HUES48 (cell line): ENCODE results near the gene FAF2.
"Not testable (repeated sequence)": the region's sequence is repeated elsewhere in the genome, so short reads cannot be mapped to it uniquely, and the experiment has no call there.

Experiments used
- H3K27ac ChIP-seq: one replicate; pipeline ENCODE4 v1.7.0; 2013; ENCODE audit warnings: low read depth, low read length, inconsistent platforms
- H3K27me3 ChIP-seq: 2 replicates; pipeline ENCODE4 v1.6.1; 2013; ENCODE audit warnings: mild to moderate bottlenecking, low read length; ENCODE audit not compliant: control insufficient read depth, insufficient read depth
- H3K36me3 ChIP-seq: 2 replicates; pipeline ENCODE4 v1.6.1; 2013; ENCODE audit warnings: low read length; ENCODE audit not compliant: control insufficient read depth, insufficient read depth
- H3K4me1 ChIP-seq: 2 replicates; pipeline ENCODE4 v1.6.1; 2013; ENCODE audit warnings: mild to moderate bottlenecking, low read length; ENCODE audit not compliant: control insufficient read depth, insufficient read depth
- H3K4me3 ChIP-seq: 2 replicates; pipeline ENCODE4 v1.5.1; 2013; ENCODE audit warnings: mild to moderate bottlenecking, low read depth, low read length
- H3K9ac ChIP-seq: 2 replicates; pipeline ENCODE4 v1.6.1; 2013; ENCODE audit warnings: mild to moderate bottlenecking, low read depth, low read length, moderate library complexity
- H3K9me3 ChIP-seq: 2 replicates; pipeline ENCODE4 v1.6.1; 2013; ENCODE audit warnings: low read length; ENCODE audit not compliant: control insufficient read depth, insufficient read depth

The FAF2 gene

GRCh38 chr5:176463113-176463764 lies 15.1 kb downstream of the FAF2 start:
- Histone ChIP-seq H3K36me3 (peaks cover 11% of the 10 kb centered on the region), H3K9ac (no peak overlapping the region), H3K9me3 (no peaks in the 10 kb centered on the region), H3K4me1 (no peaks in the 10 kb centered on the region), H3K27ac (no peak overlapping the region), H3K4me3 (no peak overlapping the region), H3K27me3 (no peaks in the 10 kb centered on the region)

- H3K27me3 ChIP-seq, result no peaks in the 10 kb centered on the region
- H3K36me3 ChIP-seq, result peaks cover 22% of the 10 kb centered on the region
- H3K4me1 ChIP-seq, result no peaks in the 10 kb centered on the region
- H3K9me3 ChIP-seq, result no peaks in the 10 kb centered on the region
- H3K4me3 ChIP-seq, result no peak overlapping the region
- H3K27ac ChIP-seq, result no peak overlapping the region
- H3K9ac ChIP-seq, result no peak overlapping the region
These were observed 18.2 kb downstream of the FAF2 start for GRCh38 chr5:176466245-176466871.

DNA sequence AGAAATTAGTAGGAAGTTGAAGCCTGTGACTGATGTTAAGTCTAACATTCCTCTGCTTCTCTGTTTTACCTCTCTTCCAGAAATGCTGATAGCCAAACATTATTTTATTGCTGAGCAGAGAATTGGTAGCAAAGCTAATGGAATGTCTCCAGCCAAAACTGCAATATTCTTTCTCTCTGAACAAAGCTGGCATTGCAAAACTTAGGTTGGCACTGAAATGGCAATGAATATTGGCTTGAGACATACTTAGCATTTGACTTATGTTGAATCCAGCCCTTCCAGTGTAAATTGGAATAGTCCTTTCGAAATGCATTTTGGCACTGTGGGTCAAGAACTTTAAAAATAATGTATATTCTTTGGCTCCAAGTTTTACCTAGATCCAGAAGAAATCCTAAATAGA lies 21.1 kb downstream of the FAF2 start:
- Histone ChIP-seq H3K27ac (no peak overlapping the region), H3K27me3 (no peaks in the 10 kb centered on the region), H3K9me3 (no peaks in the 10 kb centered on the region), H3K4me1 (no peaks in the 10 kb centered on the region), H3K4me3 (no peak overlapping the region), H3K36me3 (peaks cover 29% of the 10 kb centered on the region), H3K9ac (no peak overlapping the region)

DNA sequence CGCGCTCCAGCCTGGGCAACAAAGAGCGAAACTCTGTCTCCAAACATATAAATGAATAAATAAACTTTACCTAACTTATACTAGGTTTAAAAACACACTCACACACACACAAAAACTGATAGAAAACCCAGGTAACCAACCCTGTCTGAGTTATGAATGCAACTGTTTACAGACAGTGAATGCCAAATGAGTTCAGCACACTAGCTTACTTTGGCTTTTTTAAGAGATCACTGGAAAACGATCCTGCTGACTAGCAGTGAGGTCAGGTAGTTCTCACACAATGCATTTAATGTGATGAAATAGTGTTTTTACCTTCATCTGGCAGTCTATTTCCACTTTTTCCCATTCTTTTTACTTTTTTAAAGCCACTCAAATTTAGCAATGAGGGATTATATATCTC lies 22.4 kb downstream of the FAF2 start:
- Histone ChIP-seq H3K4me3 (no peak overlapping the region), H3K36me3 (peaks cover 29% of the 10 kb centered on the region), H3K9me3 (no peaks in the 10 kb centered on the region), H3K27me3 (no peaks in the 10 kb centered on the region), H3K4me1 (no peaks in the 10 kb centered on the region), H3K27ac (no peak overlapping the region), H3K9ac (no peak overlapping the region)

DNA sequence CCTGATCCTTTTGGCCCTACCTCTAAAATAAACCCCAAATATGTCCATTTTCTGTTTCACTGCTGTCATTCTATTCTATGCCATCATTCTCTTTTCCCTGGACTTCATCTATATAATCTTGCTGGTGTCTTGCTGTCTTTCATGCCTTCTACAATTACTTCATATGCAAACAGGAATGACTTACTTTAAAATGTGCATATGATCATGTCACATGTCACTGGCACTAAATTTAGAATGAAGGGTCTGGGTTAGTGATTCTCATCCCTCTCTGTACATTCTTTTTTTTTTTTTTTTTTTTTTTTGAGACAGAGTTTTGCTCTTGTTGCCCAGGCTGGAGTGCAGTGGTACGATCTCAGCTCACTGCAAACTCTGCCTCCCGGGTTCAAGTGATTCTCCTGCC lies 22.9 kb downstream of the FAF2 start:
- H3K9me3 ChIP-seq, result no peaks in the 10 kb centered on the region
- no peak overlapping the region for H3K4me3 ChIP-seq
- H3K36me3 ChIP-seq, result peaks cover 29% of the 10 kb centered on the region
- H3K27me3 ChIP-seq, result no peaks in the 10 kb centered on the region
- no peaks in the 10 kb centered on the region for H3K4me1 ChIP-seq
- no peak overlapping the region for H3K27ac ChIP-seq
- H3K9ac ChIP-seq, result no peak overlapping the region

- H3K4me1 ChIP-seq, result no peaks in the 10 kb centered on the region
- H3K27me3 ChIP-seq, result no peaks in the 10 kb centered on the region
- no peak overlapping the region for H3K27ac ChIP-seq
- peaks cover 22% of the 10 kb centered on the region for H3K36me3 ChIP-seq
- no peak overlapping the region for H3K4me3 ChIP-seq
- no peaks in the 10 kb centered on the region for H3K9me3 ChIP-seq
- no peak overlapping the region for H3K9ac ChIP-seq
These were observed 25.3 kb downstream of the FAF2 start for GRCh38 chr5:176473335-176474006.

GRCh38 chr5:176474476-176474875 lies 26.3 kb downstream of the FAF2 start:
- Histone ChIP-seq H3K36me3 (peaks cover 28% of the 10 kb centered on the region), H3K9ac (no peak overlapping the region), H3K9me3 (no peaks in the 10 kb centered on the region), H3K27ac (no peak overlapping the region), H3K4me3 (no peak overlapping the region), H3K27me3 (no peaks in the 10 kb centered on the region), H3K4me1 (no peaks in the 10 kb centered on the region)

- no peak overlapping the region for H3K27ac ChIP-seq
- H3K9ac ChIP-seq, result no peak overlapping the region
- H3K4me3 ChIP-seq, result no peak overlapping the region
- H3K27me3 ChIP-seq, result no peaks in the 10 kb centered on the region
- no peaks in the 10 kb centered on the region for H3K9me3 ChIP-seq
- no peaks in the 10 kb centered on the region for H3K4me1 ChIP-seq
- H3K36me3 ChIP-seq, result peaks cover 49% of the 10 kb centered on the region
These were observed 33.5 kb downstream of the FAF2 start for GRCh38 chr5:176481711-176482110.

GRCh38 chr5:176485176-176485575 lies 37.0 kb downstream of the FAF2 start:
- H3K4me1 ChIP-seq, result no peaks in the 10 kb centered on the region
- H3K36me3 ChIP-seq, result peaks cover 64% of the 10 kb centered on the region
- no peak overlapping the region for H3K27ac ChIP-seq
- H3K4me3 ChIP-seq, result no peak overlapping the region
- no peaks in the 10 kb centered on the region for H3K27me3 ChIP-seq
- H3K9ac ChIP-seq, result no peak overlapping the region
- no peaks in the 10 kb centered on the region for H3K9me3 ChIP-seq

DNA sequence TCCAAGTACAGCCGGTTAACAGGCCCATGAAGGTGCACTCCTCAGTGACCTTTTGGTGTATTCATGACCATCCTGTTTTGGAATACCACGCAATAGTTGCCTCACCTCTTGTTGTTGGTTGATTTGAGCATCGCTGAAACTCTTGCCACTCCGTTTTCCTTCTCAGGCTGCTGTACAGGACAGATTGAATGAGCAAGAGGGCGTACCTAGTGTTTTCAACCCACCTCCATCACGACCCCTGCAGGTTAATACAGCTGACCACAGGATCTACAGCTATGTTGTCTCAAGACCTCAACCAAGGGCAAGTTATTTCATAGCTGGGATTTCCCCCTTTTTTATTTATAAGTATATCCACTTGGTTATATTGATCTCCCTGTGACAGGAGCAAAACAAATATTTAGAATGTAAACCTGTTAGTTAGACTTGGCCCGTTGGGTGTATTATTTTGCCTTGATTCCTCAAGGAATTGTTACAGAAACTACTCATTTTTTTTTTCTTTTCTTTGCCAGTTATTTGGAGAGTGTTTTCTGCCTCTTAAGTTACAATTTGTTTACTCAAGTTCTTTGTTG lies 38.1 kb downstream of the FAF2 start:
- H3K9ac ChIP-seq, result no peak overlapping the region
- no peaks in the 10 kb centered on the region for H3K27me3 ChIP-seq
- H3K4me3 ChIP-seq, result no peak overlapping the region
- H3K27ac ChIP-seq, result no peak overlapping the region
- no peaks in the 10 kb centered on the region for H3K4me1 ChIP-seq
- H3K9me3 ChIP-seq, result no peaks in the 10 kb centered on the region
- peaks cover 72% of the 10 kb centered on the region for H3K36me3 ChIP-seq

DNA sequence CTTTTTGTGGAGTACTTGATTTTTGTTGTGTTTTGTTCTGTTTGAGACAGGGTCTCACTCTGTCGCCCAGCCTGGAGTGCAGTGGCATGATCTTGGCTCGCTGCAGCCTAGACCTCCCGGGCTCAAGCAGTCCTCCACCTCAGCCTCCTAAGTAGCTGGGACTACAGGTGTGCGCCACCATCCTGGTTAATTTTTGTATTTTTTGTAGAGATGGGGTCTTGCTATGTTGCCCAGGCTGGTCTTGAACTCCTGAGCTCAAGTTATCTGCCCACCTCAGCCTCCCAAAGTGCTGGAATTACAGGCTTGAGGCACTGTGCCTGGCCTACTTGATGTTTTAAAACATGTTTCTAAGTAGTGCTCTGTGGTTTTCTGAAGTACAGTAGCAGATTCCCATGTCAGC lies 39.0 kb downstream of the FAF2 start:
- not testable (repeated sequence) for H3K27me3 ChIP-seq, H3K9ac ChIP-seq, H3K4me3 ChIP-seq, H3K4me1 ChIP-seq, H3K27ac ChIP-seq, H3K9me3 ChIP-seq
- peaks cover 74% of the 10 kb centered on the region for H3K36me3 ChIP-seq
